OCI-LY7 (cell line): ENCODE data around the gene SLC5A4. TPM values are rescaled to one million over a fixed set of nuclear protein-coding genes. Genes with fewer than 3 reads are reported as not detected.

Experiments
- BruUV-seq: library from RNA; stranded (reverse); fragments of 400-500 nt; replicated peaks from 2 replicates; lab custom pipeline; 2021; lab: Mats Ljungman, UMichigan
- CTCF ChIA-PET: fragments of 300-600 bp; sonication (Branson Sonifier 250); formaldehyde crosslinking; loops from one replicate; lab custom pipeline; 2022; ENCODE audit warnings: antibody characterized with exemption; ENCODE audit not compliant: unreplicated experiment; lab: Charles Lee
- POLR2A ChIA-PET: fragments of 300-600 bp; sonication (Branson Sonifier 250); formaldehyde crosslinking; loops from one replicate; lab custom pipeline; 2022; ENCODE audit warnings: antibody characterized with exemption; lab: Charles Lee
- DNase-seq: peaks from one replicate; pipeline ENCODE4 v3.0.0-alpha.2; 2015; ENCODE audit warnings: low spot score
- H2AFZ ChIP-seq: fragments of 200-600 bp; sonication (generic), shearing (Covaris generic); 2 replicates; pipeline ENCODE4 v1.6.1; 2014; ENCODE audit warnings: mild to moderate bottlenecking, antibody characterized with exemption, low read length, moderate library complexity
- H3K27ac ChIP-seq: fragments of 200-600 bp; sonication (generic); 2 replicates; pipeline ENCODE4 v1.5.1; 2014; ENCODE audit warnings: mixed run types, low read depth, mild to moderate bottlenecking, moderate library complexity, low read length, inconsistent platforms; ENCODE audit not compliant: poor library complexity, severe bottlenecking
- H3K36me3 ChIP-seq: fragments of 200-600 bp; sonication (generic); 2 replicates; pipeline ENCODE4 v1.6.1; 2014; ENCODE audit warnings: mild to moderate bottlenecking, antibody characterized with exemption, low read length, moderate library complexity, mixed read lengths; ENCODE audit not compliant: insufficient read depth
- H3K4me1 ChIP-seq: fragments of 200-600 bp; sonication (generic); 2 replicates; pipeline ENCODE4 v1.5.1; 2014; ENCODE audit warnings: mild to moderate bottlenecking, low read length; ENCODE audit not compliant: insufficient read depth, poor library complexity, severe bottlenecking
- H3K4me2 ChIP-seq: fragments of 200-600 bp; sonication (generic); 2 replicates; pipeline ENCODE4 v1.6.1; 2014; ENCODE audit warnings: mild to moderate bottlenecking, low read length
- H3K4me3 ChIP-seq: fragments of 200-600 bp; sonication (generic); 2 replicates; pipeline ENCODE4 v1.5.1; 2014; ENCODE audit warnings: mild to moderate bottlenecking, low read depth, low read length; ENCODE audit not compliant: poor library complexity, severe bottlenecking
- H3K79me2 ChIP-seq: fragments of 200-600 bp; sonication (generic); 2 replicates; pipeline ENCODE4 v1.6.1; 2016; ENCODE audit warnings: low read depth, mild to moderate bottlenecking, low read length, moderate library complexity, mixed read lengths; ENCODE audit not compliant: insufficient read depth
- H3K9me2 ChIP-seq: fragments of 200-600 bp; sonication (generic); 2 replicates; pipeline ENCODE4 v1.6.1; 2016; ENCODE audit warnings: mild to moderate bottlenecking, low read length, mixed read lengths; ENCODE audit not compliant: insufficient read depth
- H3K9me3 ChIP-seq: fragments of 200-600 bp; sonication (generic); 2 replicates; pipeline ENCODE4 v1.6.1; 2014; ENCODE audit warnings: mild to moderate bottlenecking, mixed run types, low read length, mixed read lengths
- H4K20me1 ChIP-seq: fragments of 200-600 bp; sonication (generic); 2 replicates; pipeline ENCODE4 v1.6.1; 2014; ENCODE audit warnings: mild to moderate bottlenecking, antibody characterized with exemption, low read length, moderate library complexity, mixed read lengths; ENCODE audit not compliant: insufficient read depth
- EZH2phosphoT487 ChIP-seq: fragments of 200-600 bp; sonication (generic); IDR thresholded peaks from 2 replicates; pipeline ENCODE4 v1.6.1; 2018; ENCODE audit warnings: low read depth, borderline replicate concordance, mild to moderate bottlenecking, mixed run types, antibody characterized with exemption, low read length, moderate library complexity, mixed read lengths
- intact Hi-C: fragments of 100-400 bp; cut with micrococcal nuclease; formaldehyde crosslinking; loops from one replicate; pipeline ENCODE4 v1.10.0; 2022; ENCODE audit not compliant: unreplicated experiment
- total RNA-seq, 2 experiments: library from RNA; depleted of rRNA in 1 of 2; stranded (reverse); fragments of >200 nt in 1 of 2; shearing (Covaris generic) in 1 of 2; gene quantifications; 2 replicates each; pipeline ENCODE4 v1.2.3, GENCODE V29; 2014 to 2022
- TF ChIP-seq, protein P1 (sequence below): fragments of 200-600 bp; sonication (generic); conservative IDR thresholded peaks from 2 replicates; pipeline ENCODE4 v1.5.1; 2014; ENCODE audit warnings: mild to moderate bottlenecking, antibody characterized with exemption, low read length, moderate library complexity, mixed read lengths

Gene SLC5A4
- total RNA-seq, 2 experiments from 2014 or later: not detected

GRCh38 chr22:32204856-32205722, 50.1 kb downstream of the SLC5A4 start, which contains the start of gene RFPL2:
Gene RFPL2 (minus strand): TSS chr22:32205073. CDS start chr22:32202451, 2,622 bp downstream.
- ChIA-PET CTCF (no interaction called here), POLR2A (no interaction called here)
- intact Hi-C loops: loop anchor here (10.0 kb wide), 1 partner anchor 270 kb away; the partner anchor contains the start of gene FBXO7
- Histone ChIP-seq H3K9me3 (no peaks in the 10 kb centered on the region), H3K4me2 (no peak within 1 kb of the TSS), H3K4me1 (no peaks in the 10 kb centered on the region), H3K79me2 (no peaks in the 10 kb centered on the region), H3K36me3 (no peaks in the 10 kb centered on the region), H3K9me2 (no peaks in the 10 kb centered on the region), H3K4me3 (no peak within 1 kb of the TSS), H4K20me1 (no peaks in the 10 kb centered on the region), H2AFZ (no peak within 1 kb of the TSS), H3K27ac (no peak within 1 kb of the TSS)
- TF ChIP-seq, protein P1, sequence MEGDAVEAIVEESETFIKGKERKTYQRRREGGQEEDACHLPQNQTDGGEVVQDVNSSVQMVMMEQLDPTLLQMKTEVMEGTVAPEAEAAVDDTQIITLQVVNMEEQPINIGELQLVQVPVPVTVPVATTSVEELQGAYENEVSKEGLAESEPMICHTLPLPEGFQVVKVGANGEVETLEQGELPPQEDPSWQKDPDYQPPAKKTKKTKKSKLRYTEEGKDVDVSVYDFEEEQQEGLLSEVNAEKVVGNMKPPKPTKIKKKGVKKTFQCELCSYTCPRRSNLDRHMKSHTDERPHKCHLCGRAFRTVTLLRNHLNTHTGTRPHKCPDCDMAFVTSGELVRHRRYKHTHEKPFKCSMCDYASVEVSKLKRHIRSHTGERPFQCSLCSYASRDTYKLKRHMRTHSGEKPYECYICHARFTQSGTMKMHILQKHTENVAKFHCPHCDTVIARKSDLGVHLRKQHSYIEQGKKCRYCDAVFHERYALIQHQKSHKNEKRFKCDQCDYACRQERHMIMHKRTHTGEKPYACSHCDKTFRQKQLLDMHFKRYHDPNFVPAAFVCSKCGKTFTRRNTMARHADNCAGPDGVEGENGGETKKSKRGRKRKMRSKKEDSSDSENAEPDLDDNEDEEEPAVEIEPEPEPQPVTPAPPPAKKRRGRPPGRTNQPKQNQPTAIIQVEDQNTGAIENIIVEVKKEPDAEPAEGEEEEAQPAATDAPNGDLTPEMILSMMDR: no peak
- TF ChIP-seq EZH2phosphoT487: no peak
- no TSS peak for BruUV-seq
- no peak for DNase-seq

DNA sequence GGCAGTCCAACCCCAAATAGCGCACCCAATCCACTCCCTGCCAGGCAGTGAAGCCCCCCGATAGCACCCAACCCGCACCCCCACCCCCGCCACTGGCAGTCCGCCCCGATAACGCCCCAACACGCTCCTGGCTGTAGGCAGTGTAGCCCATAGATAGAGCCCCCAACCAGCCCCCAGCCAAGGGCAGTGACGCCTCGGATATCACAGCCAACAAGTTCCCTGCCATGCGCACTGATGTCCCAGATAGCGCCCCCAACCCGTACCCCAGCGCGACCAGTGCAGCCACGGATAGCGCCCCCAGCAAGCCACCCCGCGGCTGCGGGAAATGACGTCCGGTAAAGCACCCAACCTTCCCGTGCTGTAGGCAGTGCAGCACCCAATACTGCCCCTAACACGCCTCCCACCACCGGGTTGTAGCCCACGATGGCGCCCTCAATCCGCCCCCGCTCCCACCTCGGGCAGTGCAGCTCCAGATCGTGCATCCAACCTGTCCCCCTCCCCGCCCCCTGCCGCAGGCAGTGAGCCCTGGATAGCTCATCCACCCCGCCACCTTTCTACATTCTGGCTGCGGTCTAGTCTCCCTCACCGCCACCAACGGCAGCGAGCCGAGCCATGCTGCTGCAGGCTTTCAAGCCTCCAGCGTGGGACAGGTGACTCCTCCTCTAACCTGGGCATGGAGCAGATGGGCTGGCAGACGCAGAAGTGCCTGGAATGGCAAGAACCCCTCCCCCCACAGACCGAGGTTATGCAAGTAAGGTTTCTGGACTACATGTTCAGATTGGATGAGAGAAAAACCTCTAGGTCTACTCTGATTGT, 50.9 kb downstream of the SLC5A4 start:
- Histone ChIP-seq H3K4me3 (no peak overlapping the region), H3K4me2 (no peak overlapping the region), H2AFZ (no peak overlapping the region), H3K9me2 (no peaks in the 10 kb centered on the region), H3K4me1 (no peaks in the 10 kb centered on the region), H4K20me1 (no peaks in the 10 kb centered on the region), H3K9me3 (no peaks in the 10 kb centered on the region), H3K27ac (no peak overlapping the region), H3K79me2 (no peaks in the 10 kb centered on the region), H3K36me3 (no peaks in the 10 kb centered on the region)
- intact Hi-C loops: loop anchor here (10.0 kb wide), 1 partner anchor 271 kb away; the partner anchor contains the start of gene FBXO7
- no TSS peak for BruUV-seq
- TF ChIP-seq EZH2phosphoT487: no peak
- TF ChIP-seq, protein P1: no peak
- POLR2A ChIA-PET: no interaction called here
- no peak for DNase-seq
- CTCF ChIA-PET: no interaction called here
